Left ventricle myocardium inferior (tissue), 1 donor: ENCODE data around the gene NPIPA5. TPM values are rescaled to one million over a fixed set of nuclear protein-coding genes. Genes with fewer than 3 reads are reported as not detected.
"Not testable (repeated sequence)": the region's sequence is repeated elsewhere in the genome, so short reads cannot be mapped to it uniquely, and the experiment has no call there.

Experiments
- DNase-seq: peaks from one replicate; pipeline ENCODE4 v3.0.0-alpha.2; 2020
- H3K27ac ChIP-seq: fragments of 200-600 bp; replicated peaks from 2 replicates; pipeline ENCODE4 v1.8.0; 2021
- H3K27me3 ChIP-seq: fragments of 200-600 bp; 2 replicates; pipeline ENCODE4 v1.8.0; 2021; ENCODE audit warnings: low read depth
- H3K36me3 ChIP-seq: fragments of 200-600 bp; 2 replicates; pipeline ENCODE4 v1.8.0; 2021
- H3K4me1 ChIP-seq: fragments of 200-600 bp; 2 replicates; pipeline ENCODE4 v1.8.0; 2021
- H3K4me3 ChIP-seq: fragments of 200-600 bp; 2 replicates; pipeline ENCODE4 v1.8.0; 2021; ENCODE audit warnings: mild to moderate bottlenecking, moderate library complexity
- H3K9me3 ChIP-seq: fragments of 200-600 bp; replicated peaks from 2 replicates; pipeline ENCODE4 v1.8.0; 2021
- intact Hi-C: fragments of 100-400 bp; cut with micrococcal nuclease; formaldehyde crosslinking; loops from one replicate; pipeline ENCODE4 v1.11.0; 2022
- total RNA-seq: library from RNA; stranded (reverse); fragmentation: NEBNext Ultra II Directional; extraction: Animal tissue kit (Norgen Biotek cat#: 25700); gene quantifications from one replicate; pipeline ENCODE4 v1.2.1, GENCODE V29; 2021
- donor health status: DM: no; HTN: yes; CAD: no; lungs with severe emphysema.

NPIPA5 gene
- total RNA-seq, 1 donor from 2014 or later: 5.7 TPM

- DNase-seq, H3K27ac ChIP-seq, H3K9me3 ChIP-seq, H3K36me3 ChIP-seq, H3K4me3 ChIP-seq, intact Hi-C loops, H3K4me1 ChIP-seq: not testable (repeated sequence)
- H3K27me3 ChIP-seq: peaks cover 12% of the 10 kb centered on the region
These were observed 14.9 kb upstream of the NPIPA5 start for GRCh38 chr16:15393025-15393424.

- DNase-seq, intact Hi-C loops, H3K9me3 ChIP-seq, H3K27me3 ChIP-seq, H3K36me3 ChIP-seq, H3K4me3 ChIP-seq, H3K4me1 ChIP-seq, H3K27ac ChIP-seq: not testable (repeated sequence)
These were observed 11.8 kb upstream of the NPIPA5 start for GRCh38 chr16:15389916-15390315.

GRCh38 chr16:15388060-15388459 is 10.0 kb upstream of the NPIPA5 start:
- H3K9me3 ChIP-seq, H3K27me3 ChIP-seq, H3K27ac ChIP-seq, H3K36me3 ChIP-seq, DNase-seq, intact Hi-C loops, H3K4me3 ChIP-seq, H3K4me1 ChIP-seq: not testable (repeated sequence)

- DNase-seq, H3K27me3 ChIP-seq, H3K4me3 ChIP-seq, H3K4me1 ChIP-seq, intact Hi-C loops, H3K9me3 ChIP-seq, H3K27ac ChIP-seq, H3K36me3 ChIP-seq: not testable (repeated sequence)
These were observed 4.7 kb upstream of the NPIPA5 start for GRCh38 chr16:15382810-15383209.

GRCh38 chr16:15357495-15357894 is 20.6 kb downstream of the NPIPA5 start:
- H3K27ac ChIP-seq, intact Hi-C loops, H3K4me1 ChIP-seq, H3K9me3 ChIP-seq, H3K4me3 ChIP-seq, H3K36me3 ChIP-seq, DNase-seq, H3K27me3 ChIP-seq: not testable (repeated sequence)

GRCh38 chr16:15354846-15355245 is 23.2 kb downstream of the NPIPA5 start:
- H3K9me3 ChIP-seq, H3K27ac ChIP-seq, intact Hi-C loops, H3K4me1 ChIP-seq, H3K36me3 ChIP-seq, H3K27me3 ChIP-seq, H3K4me3 ChIP-seq, DNase-seq: not testable (repeated sequence)

- H3K4me3 ChIP-seq: not testable (repeated sequence)
These were observed 25.2 kb downstream of the NPIPA5 start for GRCh38 chr16:15352852-15353251.

GRCh38 chr16:15351745-15352144 is 26.3 kb downstream of the NPIPA5 start:
- H3K4me1 ChIP-seq, H3K27me3 ChIP-seq, DNase-seq, H3K27ac ChIP-seq, intact Hi-C loops, H3K9me3 ChIP-seq, H3K36me3 ChIP-seq, H3K4me3 ChIP-seq: not testable (repeated sequence)

More at GRCh38 chr16:15352852-15353251, 25.2 kb downstream of the NPIPA5 start:
- DNase-seq, H3K4me1 ChIP-seq, H3K9me3 ChIP-seq, H3K27me3 ChIP-seq, intact Hi-C loops, H3K27ac ChIP-seq, H3K36me3 ChIP-seq: not testable (repeated sequence)

- intact Hi-C loops, H3K36me3 ChIP-seq, DNase-seq, H3K9me3 ChIP-seq, H3K27ac ChIP-seq, H3K4me3 ChIP-seq, H3K4me1 ChIP-seq, H3K27me3 ChIP-seq: not testable (repeated sequence)
These were observed 26.8 kb downstream of the NPIPA5 start for GRCh38 chr16:15351251-15351650.

GRCh38 chr16:15348721-15349120 is 29.4 kb downstream of the NPIPA5 start:
- H3K36me3 ChIP-seq, DNase-seq, H3K9me3 ChIP-seq, H3K27me3 ChIP-seq, intact Hi-C loops, H3K4me1 ChIP-seq, H3K27ac ChIP-seq, H3K4me3 ChIP-seq: not testable (repeated sequence)

- H3K27me3 ChIP-seq, H3K4me3 ChIP-seq, intact Hi-C loops, H3K27ac ChIP-seq, H3K4me1 ChIP-seq, H3K36me3 ChIP-seq, H3K9me3 ChIP-seq, DNase-seq: not testable (repeated sequence)
These were observed 35.8 kb downstream of the NPIPA5 start for GRCh38 chr16:15342337-15342736.

- H3K4me3 ChIP-seq, H3K36me3 ChIP-seq, H3K27ac ChIP-seq, H3K4me1 ChIP-seq, intact Hi-C loops, H3K27me3 ChIP-seq, H3K9me3 ChIP-seq, DNase-seq: not testable (repeated sequence)
These were observed 39.1 kb downstream of the NPIPA5 start for GRCh38 chr16:15338986-15339385.

GRCh38 chr16:15337974-15338605 is 40.0 kb downstream of the NPIPA5 start:
- DNase-seq, H3K36me3 ChIP-seq, intact Hi-C loops, H3K4me3 ChIP-seq, H3K27me3 ChIP-seq, H3K27ac ChIP-seq, H3K9me3 ChIP-seq, H3K4me1 ChIP-seq: not testable (repeated sequence)

- DNase-seq, H3K27me3 ChIP-seq, intact Hi-C loops, H3K36me3 ChIP-seq, H3K4me1 ChIP-seq, H3K9me3 ChIP-seq, H3K27ac ChIP-seq, H3K4me3 ChIP-seq: not testable (repeated sequence)
These were observed 42.5 kb downstream of the NPIPA5 start for GRCh38 chr16:15335609-15336008.

GRCh38 chr16:15333969-15334368 is 44.1 kb downstream of the NPIPA5 start:
- H3K27ac ChIP-seq, H3K9me3 ChIP-seq, H3K4me3 ChIP-seq, H3K36me3 ChIP-seq, H3K27me3 ChIP-seq, DNase-seq, intact Hi-C loops, H3K4me1 ChIP-seq: not testable (repeated sequence)
